Ammon's horn (tissue), 1 donor: ENCODE data around the gene APOBEC3A.

ENCODE experiments used
- DNase-seq: peaks from one replicate; pipeline ENCODE4 v3.0.0-alpha.2; 2016; ENCODE audit warnings: low spot score

The APOBEC3A gene

DNA sequence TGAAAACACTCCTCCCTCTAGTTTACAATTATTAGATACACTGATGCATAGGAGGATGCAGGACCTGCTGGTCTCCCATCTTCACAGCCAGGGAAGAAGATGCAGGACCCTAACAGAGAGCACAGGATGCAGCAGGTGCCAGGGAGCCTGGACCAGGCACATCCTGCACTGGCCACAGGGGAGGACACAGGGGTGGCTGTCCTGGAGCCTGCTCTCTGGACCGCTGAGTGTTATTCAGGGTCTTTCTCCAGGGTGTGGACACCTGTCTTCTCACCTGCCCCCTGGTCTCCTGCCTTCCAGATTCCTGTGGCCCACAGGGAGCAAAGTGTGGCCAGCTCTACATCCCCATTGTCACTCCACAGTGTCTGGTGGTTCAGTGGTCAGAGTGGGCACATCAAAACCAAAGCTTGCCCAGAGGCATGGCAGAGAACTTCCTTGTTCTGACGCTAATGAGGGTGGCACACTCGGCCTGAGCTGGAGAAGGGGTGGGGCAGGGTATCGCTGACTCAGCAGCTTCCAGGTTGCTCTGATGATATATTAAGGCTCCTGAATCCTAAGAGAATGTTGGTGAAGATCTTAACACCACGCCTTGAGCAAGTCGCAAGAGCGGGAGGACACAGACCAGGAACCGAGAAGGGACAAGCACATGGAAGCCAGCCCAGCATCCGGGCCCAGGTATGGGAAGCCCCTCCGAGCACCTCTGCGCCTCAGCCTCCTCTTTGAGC is at the start of gene APOBEC3A:
TSS of gene APOBEC3A (plus strand) at position 564 of the 725 bp plus-strand sequence. CDS start at position 647, 83 bp downstream.
- no peak for DNase-seq

DNA sequence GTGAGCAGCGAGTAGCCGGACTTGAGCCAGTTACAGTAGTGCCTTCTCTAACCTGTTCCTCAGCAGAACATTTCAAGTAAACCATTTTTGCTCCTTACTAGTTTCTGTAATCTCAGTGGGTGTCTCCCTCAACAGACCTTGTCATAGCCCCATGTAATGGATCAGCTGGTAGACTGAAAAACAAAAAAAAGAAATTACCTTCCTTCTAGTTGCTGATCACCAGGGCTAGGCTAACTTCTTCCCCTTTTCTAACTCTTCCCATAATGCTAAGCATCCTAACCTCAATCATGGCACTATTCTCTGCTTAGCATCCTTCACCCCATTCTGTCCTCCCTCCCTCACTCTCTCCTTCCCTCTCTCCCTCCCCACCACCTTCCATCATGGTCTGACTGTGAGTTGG is 49.6 kb upstream of the APOBEC3A start:
- no peak for DNase-seq

DNA sequence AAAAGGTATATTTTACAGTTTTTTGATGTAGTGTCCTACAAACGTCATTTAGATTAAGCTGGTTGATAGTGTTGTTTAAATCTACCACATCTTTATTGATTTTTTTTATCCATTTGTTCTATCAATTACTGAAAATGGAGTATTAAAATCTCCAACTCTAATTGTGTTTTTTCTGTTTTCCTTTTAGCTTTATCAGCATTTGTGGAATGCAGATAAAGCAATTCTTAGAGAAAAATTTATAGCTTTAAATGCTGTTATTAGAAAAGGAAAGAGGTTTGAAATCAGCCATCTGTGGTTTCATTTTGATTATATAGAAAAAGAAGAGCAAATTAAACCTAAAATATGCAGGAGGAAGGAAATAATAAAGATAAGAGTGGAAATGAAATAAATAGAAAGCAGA is 46.0 kb upstream of the APOBEC3A start:
- DNase-seq, result no peak

DNA sequence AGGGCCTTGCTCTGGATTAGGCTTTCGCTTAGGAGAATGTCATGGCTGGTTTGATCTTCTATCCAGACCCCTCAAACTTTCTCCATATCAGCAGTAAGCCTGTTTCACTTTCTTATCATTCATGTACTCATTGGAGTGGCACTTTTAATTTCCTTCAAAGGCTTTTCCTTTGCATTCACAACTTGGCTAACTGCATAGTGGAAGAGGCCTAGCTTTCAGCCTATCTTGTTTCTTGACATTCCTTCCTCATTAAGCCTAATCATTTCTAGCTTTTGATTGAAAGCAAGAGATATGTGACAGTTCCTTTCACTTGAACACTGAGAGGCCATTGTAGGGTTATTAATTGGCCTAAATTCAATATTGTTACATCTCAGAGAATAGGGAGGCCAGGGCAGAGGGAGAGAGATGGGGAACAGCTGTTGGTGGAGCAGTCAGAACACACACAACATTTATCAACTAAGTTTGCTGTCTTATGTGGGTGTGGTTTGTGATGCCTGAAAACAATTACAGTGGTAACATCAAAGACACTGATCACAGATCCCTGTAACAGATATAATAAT is 37.7 kb upstream of the APOBEC3A start:
- no peak for DNase-seq

DNA sequence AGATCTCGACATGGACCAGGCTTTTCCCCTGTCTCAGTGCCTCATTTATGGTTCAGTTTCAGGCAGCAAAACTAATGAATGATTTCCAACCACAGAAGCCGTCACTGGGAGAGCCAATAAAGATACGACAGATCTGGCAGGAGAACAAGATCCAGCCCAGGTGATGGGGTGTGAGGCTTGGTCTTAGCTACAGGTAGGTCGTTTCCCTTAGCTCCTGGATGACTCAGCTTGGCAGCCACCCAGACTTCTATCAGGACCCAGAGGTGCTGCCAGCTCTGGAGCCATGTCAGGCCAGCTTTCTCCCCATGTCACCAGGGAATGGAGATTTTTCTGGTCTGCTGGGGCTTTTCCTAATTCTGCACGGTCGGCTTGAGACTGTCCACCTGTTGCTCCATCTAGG is 36.3 kb upstream of the APOBEC3A start:
- DNase-seq, result no peak

DNA sequence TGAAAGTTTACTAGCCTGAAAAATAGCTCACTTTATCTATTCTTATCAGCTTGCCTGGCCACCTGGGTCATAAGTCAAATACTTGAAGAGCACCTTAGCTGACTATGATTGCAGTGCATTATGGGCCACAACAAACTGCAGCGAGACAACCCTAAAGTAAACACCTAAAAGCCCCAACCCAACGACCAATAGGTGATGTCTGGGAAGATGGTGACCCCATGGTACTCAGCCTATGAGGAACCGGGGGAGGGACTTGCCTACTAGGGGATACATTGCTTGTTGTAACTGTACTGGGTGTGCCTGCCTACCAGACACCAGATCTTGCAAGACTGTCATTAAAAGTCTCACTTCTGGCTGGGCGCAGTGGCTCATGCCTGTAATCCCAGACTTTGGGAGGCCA is 35.6 kb upstream of the APOBEC3A start:
- DNase-seq, result no peak

DNA sequence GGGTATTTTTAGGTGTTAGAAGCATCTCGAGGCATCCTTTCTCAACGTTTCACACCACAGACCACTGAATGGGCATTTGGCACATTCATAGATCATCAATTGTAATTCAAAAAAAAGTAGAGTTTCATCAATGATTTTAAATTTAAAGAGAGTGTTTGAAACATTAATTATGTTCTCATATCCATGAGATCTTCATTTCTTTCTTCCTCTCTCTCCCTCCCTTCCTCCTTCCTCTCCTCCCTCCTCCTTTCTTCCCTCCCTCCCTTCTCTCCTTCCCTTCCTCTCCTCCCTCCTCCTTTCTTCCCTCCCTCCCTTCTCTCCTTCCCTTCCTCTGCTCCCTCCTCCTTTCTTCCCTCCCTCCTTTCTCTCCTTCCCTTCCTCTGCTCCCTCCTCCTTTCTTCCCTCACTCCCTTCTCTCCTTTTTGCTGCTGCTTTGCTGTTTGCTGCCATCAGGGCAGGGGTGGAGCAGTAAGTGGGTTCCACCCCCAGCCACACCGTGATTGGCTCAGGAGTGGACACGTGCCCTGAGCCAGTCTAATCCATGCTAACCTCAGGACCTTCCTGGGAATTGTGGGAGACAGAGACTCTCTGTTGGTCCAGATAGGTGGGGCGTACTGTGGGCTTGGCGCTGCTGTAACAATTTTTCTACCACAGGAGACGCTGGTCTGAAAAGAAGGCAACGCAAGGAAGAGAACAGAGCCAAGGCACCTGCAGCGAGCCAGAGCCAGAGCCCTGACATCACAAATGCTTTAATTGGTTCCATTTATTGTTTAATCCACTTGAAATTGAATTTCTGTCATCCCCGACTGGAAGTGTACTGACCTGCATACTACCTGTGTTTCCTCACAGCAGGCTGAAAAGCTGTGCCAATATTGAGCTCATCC is 33.7 kb upstream of the APOBEC3A start:
- peak; percentile 93 for DNase-seq

DNA sequence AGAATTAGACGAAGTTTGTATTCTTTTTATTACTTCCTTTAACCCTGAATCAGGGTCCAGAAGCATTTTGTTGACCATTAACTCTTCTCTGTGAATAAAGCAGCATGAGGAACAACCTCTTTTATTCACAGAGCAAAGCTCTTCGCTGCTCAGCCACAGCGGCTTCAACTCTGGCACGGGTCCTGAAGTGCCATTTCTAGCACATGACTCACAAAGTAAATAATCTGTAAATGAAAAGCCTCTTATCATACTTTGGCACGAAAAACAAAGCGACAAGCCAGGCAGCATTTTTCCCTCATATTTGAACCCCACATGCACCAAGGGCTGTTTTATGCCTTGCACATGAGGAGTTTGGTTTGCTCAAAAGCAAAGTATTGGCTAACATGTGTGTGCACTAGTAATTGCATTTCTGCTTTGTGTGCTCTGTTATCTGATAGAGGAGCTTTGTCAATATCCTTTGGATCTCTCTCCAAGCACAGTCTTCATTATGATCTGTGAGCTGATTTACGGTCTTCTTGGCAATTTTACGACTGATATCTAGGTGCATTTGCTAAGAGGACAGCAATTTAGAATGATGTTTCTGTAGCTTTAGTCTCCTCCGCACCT is 33.0 kb upstream of the APOBEC3A start:
- peak; percentile 40 for DNase-seq

DNA sequence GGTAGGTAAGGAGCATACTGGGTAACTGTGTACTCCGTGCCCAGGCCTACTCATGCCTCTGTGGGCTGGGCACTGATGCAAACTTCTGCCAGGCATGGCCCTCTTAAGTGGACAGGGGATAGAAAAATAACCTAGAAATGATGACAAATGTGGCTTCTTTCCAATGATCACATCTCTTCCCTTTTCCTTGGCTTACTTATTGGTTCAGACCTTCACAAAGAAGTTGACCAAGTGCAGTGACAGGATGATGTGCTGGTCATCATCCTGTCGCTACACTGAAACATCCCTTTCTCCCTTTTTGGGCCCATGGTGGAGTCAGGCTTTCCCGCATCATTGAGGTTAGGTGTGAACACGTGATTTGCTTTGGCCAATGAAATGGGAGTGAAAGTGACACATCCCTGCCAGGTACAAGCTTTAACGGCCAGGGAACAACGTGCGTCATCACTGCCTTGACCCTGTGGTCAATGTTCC is 31.8 kb upstream of the APOBEC3A start:
- DNase-seq, result no peak

DNA sequence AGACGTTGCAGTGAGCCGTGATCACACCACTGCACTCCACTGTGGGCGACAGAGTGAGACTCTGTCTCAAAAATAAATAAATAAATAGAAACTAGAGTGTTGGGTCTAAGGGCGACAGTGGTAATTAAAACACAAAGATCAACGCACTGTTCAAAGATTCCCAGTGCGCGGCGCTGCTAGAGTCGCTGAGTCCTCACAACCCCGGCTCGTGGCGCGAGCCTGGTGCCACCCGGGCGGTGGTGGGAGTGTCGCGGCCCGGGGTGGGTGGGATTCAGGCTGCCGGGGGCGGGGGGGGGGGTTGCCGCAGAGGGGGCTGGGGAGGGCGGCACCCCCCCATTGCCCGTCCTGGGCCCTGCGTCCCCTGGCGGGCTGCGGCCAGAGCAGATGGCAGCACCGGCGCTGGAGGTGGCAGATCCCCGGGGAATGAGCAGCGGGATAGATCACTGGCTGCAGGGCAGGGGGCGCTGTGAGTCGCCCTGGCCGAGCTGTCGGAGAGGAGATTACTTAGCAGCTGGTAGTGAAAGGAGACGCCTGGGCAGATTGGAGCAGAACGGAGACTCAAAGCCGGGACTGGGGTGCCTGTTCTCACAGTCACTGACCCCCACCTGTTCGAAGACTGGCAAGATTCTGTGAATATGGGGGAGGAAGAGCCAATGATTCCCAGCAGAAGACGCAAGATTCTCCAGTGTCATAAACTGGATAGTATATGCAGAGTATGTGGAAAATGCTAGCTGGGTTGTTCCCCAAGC is 30.2 kb upstream of the APOBEC3A start:
- peak; percentile 85 for DNase-seq

DNA sequence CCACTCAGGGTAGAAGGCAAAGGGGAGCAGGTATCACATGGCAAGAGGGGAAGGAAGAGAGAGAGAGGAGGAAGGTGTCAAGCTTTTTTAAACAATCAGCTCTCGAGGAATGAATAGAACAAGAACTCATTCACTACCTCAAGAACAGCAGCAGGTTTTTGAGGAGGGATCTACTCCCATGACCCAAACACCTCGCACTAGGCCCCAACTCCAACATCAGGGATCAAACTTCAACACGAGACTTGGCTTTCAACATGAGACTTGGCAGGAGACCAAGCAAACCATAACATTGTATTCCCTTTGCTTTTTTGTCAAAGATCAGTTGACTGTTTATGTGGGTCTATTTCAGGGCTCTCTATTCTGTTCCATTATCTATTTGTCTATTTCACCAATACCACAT is 26.9 kb upstream of the APOBEC3A start:
- DNase-seq, result no peak

DNA sequence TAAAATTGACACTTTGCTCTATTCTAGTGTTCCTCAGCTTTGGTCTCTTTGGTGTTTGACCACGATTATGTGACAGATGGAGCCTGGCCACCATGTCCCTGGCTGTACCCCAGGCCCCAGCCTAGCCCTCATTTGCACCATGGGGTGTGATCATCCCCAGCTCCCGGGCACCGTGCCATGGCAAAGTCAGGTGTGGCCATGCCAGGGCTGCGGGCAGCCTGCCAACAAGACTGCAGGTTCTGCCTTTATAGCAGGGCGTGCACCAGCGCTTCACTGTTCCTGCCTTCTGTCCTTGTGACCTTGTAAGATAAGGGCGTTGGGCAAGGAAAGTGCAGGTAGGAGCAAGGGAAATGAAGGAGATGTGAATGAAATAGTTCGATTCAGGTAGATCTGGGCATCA is 22.4 kb upstream of the APOBEC3A start:
- no peak for DNase-seq

DNA sequence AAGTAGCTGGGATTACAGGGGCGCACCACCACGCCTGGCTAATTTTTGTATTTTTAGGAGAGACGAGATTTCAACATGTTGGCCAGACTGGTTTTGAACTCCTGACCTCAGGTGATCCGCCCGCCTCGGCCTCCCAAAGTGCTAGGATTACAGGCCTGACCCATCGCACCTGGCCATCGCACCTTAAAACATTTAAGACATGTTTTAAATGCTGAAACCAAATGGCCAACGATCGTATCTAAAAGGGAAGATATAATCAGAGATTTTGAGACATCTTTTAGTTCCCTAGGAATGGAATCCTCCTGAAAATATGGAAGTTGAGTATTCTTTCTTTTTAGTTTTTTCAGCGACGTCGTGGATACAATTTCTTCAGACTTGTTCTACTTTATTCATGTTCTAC is 21.8 kb upstream of the APOBEC3A start:
- no peak for DNase-seq

DNA sequence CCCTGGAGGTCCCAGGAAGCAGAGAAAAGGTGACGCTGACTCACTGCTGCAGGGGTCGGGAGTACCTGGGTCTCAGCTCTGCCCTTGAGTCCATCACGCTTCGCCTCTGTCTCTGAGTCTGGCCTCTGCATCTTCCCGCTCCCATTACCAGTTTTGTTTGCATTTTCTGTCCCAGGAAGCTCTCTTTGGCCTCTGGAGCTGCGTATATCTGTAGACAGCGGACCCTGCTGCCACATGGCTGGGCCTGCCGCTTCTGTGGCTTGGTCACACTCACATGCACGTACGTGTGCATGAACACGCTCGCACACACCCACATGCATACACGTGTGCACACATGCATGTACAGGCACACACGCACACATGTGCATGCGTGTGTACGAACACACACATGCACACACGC is 20.8 kb upstream of the APOBEC3A start:
- DNase-seq, result no peak

DNA sequence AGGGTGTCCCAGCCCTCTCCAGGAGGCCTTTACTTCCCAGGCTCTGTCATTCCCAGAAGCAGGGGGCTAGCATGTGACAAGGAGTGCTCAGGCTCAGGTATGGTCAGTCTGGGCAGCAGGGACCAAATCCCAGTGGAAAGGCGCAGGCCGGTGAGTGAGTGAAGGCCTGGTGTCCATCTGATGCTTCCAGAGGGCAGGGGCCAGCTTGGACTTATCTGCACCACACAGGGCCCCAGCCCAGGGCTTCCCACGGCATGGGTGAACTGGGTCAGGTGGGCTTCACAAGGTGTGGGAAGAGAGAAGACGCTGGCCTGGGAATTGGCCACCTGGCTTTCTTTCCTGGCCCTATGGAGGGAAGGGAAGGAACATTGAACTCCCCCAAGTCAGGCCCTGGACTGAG is 20.4 kb upstream of the APOBEC3A start:
- no peak for DNase-seq

DNA sequence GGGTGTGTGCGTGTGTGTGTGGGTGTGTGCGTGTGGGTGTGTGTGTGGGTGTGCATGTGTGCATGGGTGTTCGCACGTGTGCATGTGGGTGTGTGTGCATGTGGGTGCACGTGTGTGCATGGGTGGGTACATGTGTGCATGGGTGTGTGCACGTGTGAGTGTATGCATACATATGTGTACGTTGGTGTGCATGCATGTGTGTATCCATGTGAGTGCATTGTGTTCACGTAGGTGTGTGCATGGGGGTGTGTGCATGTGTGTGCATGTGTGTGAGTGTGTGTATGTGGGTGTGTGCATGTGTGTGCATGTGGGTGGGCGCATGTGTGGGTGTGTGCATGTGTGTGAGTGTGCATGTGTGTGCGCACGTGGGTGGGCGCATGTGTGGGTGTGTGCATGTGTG is 19.9 kb upstream of the APOBEC3A start:
- DNase-seq, result no peak

DNA sequence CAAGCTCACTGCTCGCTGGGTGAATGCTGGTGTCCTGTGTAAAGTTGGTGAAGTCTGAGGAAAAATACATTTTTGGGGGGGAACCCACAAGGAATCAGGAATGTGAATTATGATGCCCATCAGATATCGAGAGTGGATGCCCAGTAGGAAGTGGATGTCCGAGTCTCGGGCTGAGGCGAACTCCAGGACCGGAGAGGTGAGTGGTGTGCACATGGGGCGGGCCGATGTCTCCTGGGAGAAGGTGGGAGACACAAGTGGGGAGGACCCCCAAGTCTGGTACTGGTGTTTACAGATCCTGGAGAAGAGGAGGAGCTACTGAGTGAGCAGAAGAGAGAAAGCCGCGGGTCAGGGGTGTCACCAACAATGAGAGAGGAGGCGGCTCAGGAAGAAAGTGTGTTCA is 19.2 kb upstream of the APOBEC3A start:
- no peak for DNase-seq

DNA sequence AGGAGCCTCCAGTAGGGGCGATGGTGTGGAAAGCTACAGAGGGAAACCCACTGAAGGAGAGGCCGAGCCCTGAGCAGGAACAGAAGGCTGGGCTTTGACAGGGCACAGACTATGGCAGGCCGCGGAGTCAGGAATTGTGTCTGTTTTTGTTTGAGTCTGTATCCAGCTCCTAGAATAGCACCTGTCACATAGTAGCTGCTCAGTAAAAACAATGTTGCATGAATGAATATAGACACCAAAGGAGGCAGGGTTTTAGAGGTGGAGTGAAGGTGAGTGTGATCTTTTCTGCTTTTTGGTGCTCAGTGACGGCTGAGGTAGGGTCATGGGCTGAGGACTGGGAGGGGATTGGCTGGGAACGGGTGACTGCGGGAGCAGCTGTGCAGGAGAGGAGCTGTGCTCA is 18.5 kb upstream of the APOBEC3A start:
- no peak for DNase-seq

DNA sequence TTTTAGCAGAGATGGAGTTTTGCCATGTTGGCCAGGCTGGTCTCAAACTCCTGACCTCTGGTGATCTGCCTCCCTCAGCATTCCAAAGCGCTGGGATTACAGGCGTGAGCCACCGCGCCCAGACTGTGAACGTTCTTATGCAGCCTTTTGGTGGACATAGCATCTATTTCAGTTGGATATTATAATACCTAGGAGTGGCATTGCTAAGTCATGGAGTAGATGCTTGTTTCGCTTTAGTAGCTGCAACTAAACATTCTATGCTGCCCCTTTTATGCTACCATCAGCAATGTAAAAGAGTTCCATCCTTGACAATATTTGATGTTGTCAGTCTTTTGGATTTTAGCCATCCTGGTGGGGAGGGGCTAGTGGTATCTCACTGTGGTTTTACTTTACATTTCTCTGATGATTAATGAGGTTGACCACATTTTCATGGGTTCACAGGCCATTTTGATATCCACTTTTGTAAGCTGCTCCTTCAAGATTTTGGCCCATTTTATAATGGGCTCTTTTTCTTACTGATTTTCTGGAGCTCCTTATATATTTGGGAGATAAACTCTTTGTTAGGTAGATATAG is 16.5 kb upstream of the APOBEC3A start:
- DNase-seq, result no peak

DNA sequence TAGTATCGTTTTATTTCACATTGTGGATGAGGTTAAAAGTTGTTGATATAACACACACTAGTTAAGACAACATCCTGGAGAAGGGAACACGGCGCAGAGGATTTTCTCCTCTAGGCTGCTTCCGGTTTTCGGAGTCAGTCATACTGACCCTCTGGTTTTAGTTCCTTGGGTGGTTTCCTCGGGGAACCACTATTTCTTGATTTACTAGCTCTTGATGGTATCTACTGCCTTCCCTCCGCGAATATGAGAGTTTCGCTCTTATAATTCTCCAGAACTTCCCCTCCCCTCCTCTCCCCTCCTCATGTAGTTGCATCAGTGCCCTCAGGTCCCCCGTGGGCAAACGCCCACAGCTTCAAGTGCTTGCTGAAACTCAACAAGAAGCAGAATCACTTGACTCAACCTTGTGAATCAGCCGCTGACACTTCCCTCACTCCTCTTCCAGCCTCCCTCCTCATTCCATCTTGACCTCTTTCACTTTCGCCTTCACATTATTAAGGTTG is 15.9 kb upstream of the APOBEC3A start:
- peak; percentile 45 for DNase-seq

DNA sequence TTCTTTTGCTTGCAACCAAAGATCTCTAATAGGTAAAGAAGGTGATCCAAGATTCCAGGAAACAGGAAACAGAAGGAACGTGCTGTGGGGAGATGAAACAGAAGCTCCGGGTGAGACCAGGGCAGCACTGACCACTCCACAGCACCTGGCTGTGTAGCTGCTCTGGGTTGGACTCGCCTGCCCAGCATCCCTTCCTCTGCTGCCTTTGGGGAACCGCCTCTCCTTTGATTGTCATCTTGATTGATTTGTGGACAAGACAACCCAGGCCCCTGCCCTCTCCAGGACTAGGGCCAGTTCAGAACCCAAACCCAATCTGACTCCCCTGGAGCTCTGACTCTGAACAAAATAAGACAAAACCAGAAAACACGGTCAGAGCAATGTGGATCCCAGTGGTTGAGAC is 14.7 kb upstream of the APOBEC3A start:
- DNase-seq, result no peak
